ENCODE measurements around the gene ARHGEF28.

GRCh38 chr5:73764996-73765395, 139.0 kb downstream of the ARHGEF28 start:
- TF ChIP-seq POLR2AphosphoS5 (IDR thresholded peaks at IDR 0.05) (no peak), CTCF (IDR thresholded peaks at IDR 0.05; ENCODE audit: poor library complexity, severe bottlenecking) (no peak), SMC3 (conservative IDR thresholded peaks at IDR 0.05; ENCODE audit: poor library complexity) (no peak), EP300 (conservative IDR thresholded peaks at IDR 0.05; ENCODE audit: poor library complexity, severe bottlenecking) (no peak), EZH2 (IDR thresholded peaks at IDR 0.05; ENCODE audit: borderline replicate concordance, insufficient read depth, low read length, poor library complexity, severe bottlenecking) (no peak), MXI1 (conservative IDR thresholded peaks at IDR 0.05; ENCODE audit: poor library complexity, severe bottlenecking) (no peak), RAD21 (conservative IDR thresholded peaks at IDR 0.05) (no peak), TAF1 (IDR thresholded peaks at IDR 0.05; ENCODE audit: low read depth) (no peak), REST (IDR thresholded peaks at IDR 0.05; ENCODE audit: borderline replicate concordance) (no peak)

Measured in neural cell (in vitro differentiated cells).